ENCODE data around the gene MAPKBP1.

Gene MAPKBP1

GRCh38 chr15:41779662-41780157 is 5.4 kb downstream of the MAPKBP1 start:
- H3K9me3 ChIP-seq: no peaks in the 10 kb centered on the region
- H3K36me3 ChIP-seq: no peaks in the 10 kb centered on the region
- H3K4me3 ChIP-seq (ENCODE audit: low read depth in 1 of 2, low read length in 1 of 2): no peak overlapping the region
- no peaks in the 10 kb centered on the region for H3K27me3 ChIP-seq
- no peak overlapping the region for H3K27ac ChIP-seq
- peaks cover 12% of the 10 kb centered on the region in 2 experiments for H3K4me1 ChIP-seq (ENCODE audit: control insufficient read depth in 1 of 2, insufficient read depth in 1 of 2, low read depth in 1 of 2, low read length in 1 of 2)
- no peak for TF ChIP-seq CTCF (IDR thresholded peaks at IDR 0.05)

- H3K36me3 ChIP-seq: no peaks in the 10 kb centered on the region
- H3K9me3 ChIP-seq: no peaks in the 10 kb centered on the region
- no peaks in the 10 kb centered on the region for H3K27me3 ChIP-seq
- no peak overlapping the region for H3K4me3 ChIP-seq (ENCODE audit: low read depth in 1 of 2, low read length in 1 of 2)
- no peak for TF ChIP-seq CTCF (IDR thresholded peaks at IDR 0.05)
- no peak overlapping the region for H3K27ac ChIP-seq
- peaks cover 6 to 7% of the 10 kb centered on the region in 2 experiments for H3K4me1 ChIP-seq (ENCODE audit: control insufficient read depth in 1 of 2, insufficient read depth in 1 of 2, low read depth in 1 of 2, low read length in 1 of 2)
Observed at GRCh38 chr15:41780266-41780665, 6.0 kb downstream of the MAPKBP1 start.

GRCh38 chr15:41780727-41781126 is 6.4 kb downstream of the MAPKBP1 start:
- no peak overlapping the region for H3K27ac ChIP-seq
- H3K36me3 ChIP-seq: no peaks in the 10 kb centered on the region
- H3K27me3 ChIP-seq: no peaks in the 10 kb centered on the region
- H3K4me1 ChIP-seq (ENCODE audit: control insufficient read depth in 1 of 2, insufficient read depth in 1 of 2, low read depth in 1 of 2, low read length in 1 of 2): peaks cover 2% of the 10 kb centered on the region in 2 experiments
- TF ChIP-seq CTCF (IDR thresholded peaks at IDR 0.05): no peak
- H3K4me3 ChIP-seq (ENCODE audit: low read depth in 1 of 2, low read length in 1 of 2): no peak overlapping the region
- H3K9me3 ChIP-seq: no peaks in the 10 kb centered on the region

- no peak for TF ChIP-seq CTCF (IDR thresholded peaks at IDR 0.05)
- Histone ChIP-seq H3K36me3 (no peaks in the 10 kb centered on the region), H3K27ac (no peak overlapping the region), H3K4me1 (ENCODE audit: control insufficient read depth in 1 of 2, insufficient read depth in 1 of 2, low read depth in 1 of 2, low read length in 1 of 2) (no peaks in the 10 kb centered on the region), H3K4me3 (ENCODE audit: low read depth in 1 of 2, low read length in 1 of 2) (no peak overlapping the region), H3K27me3 (no peaks in the 10 kb centered on the region), H3K9me3 (no peaks in the 10 kb centered on the region)
Observed at GRCh38 chr15:41782371-41783282, 8.3 kb downstream of the MAPKBP1 start.

GRCh38 chr15:41783296-41783695 is 9.0 kb downstream of the MAPKBP1 start:
- Histone ChIP-seq H3K36me3 (no peaks in the 10 kb centered on the region), H3K27ac (no peak overlapping the region), H3K4me1 (ENCODE audit: control insufficient read depth in 1 of 2, insufficient read depth in 1 of 2, low read depth in 1 of 2, low read length in 1 of 2) (no peaks in the 10 kb centered on the region), H3K4me3 (ENCODE audit: low read depth in 1 of 2, low read length in 1 of 2) (no peak overlapping the region), H3K9me3 (no peaks in the 10 kb centered on the region), H3K27me3 (no peaks in the 10 kb centered on the region)
- no peak for TF ChIP-seq CTCF (IDR thresholded peaks at IDR 0.05)

Measured in neutrophil (primary cell).